Smooth muscle cell (in vitro differentiated cells): ENCODE data around the gene HMOX2. TPM values are rescaled to one million over a fixed set of nuclear protein-coding genes. Genes with fewer than 3 reads are reported as not detected.
A peak's percentile ranks its signal among the peaks of the same experiment; 100 is the strongest.

ENCODE experiments used
- DNase-seq: peaks from one replicate; lab custom pipeline; 2025; ENCODE audit not compliant: unreplicated experiment; lab: John Stamatoyannopoulos, UW
- H2AFZ ChIP-seq: fragments of 200-600 bp; sonication (generic); 2 replicates; pipeline ENCODE4 v1.6.0; 2016; ENCODE audit warnings: antibody characterized with exemption, low read depth, mild to moderate bottlenecking
- H3F3A ChIP-seq: fragments of 200-600 bp; sonication (generic); 2 replicates; pipeline ENCODE4 v1.6.0; 2017; ENCODE audit warnings: antibody characterized with exemption, low read depth
- H3K27ac ChIP-seq: fragments of 200-600 bp; sonication (generic); 2 replicates; pipeline ENCODE4 v1.5.1; 2016; ENCODE audit warnings: low read depth, mild to moderate bottlenecking
- H3K27me3 ChIP-seq: fragments of 200-600 bp; sonication (generic); 2 replicates; pipeline ENCODE4 v1.6.1; 2016; ENCODE audit warnings: low read depth, mild to moderate bottlenecking
- H3K36me3 ChIP-seq: fragments of 200-600 bp; sonication (generic); 2 replicates; pipeline ENCODE4 v1.5.1; 2016; ENCODE audit warnings: low read depth
- H3K4me1 ChIP-seq: fragments of 200-600 bp; sonication (generic); 2 replicates; pipeline ENCODE4 v1.5.1; 2016; ENCODE audit warnings: low read depth
- H3K4me2 ChIP-seq: fragments of 200-600 bp; sonication (generic); 2 replicates; pipeline ENCODE4 v1.6.0; 2016; ENCODE audit warnings: mild to moderate bottlenecking
- H3K4me3 ChIP-seq: fragments of 200-600 bp; sonication (generic); 2 replicates; pipeline ENCODE4 v1.5.1; 2016; ENCODE audit warnings: mild to moderate bottlenecking
- H3K79me2 ChIP-seq: fragments of 200-600 bp; sonication (generic); 2 replicates; pipeline ENCODE4 v1.6.0; 2016; ENCODE audit warnings: low read depth, mild to moderate bottlenecking
- H3K9ac ChIP-seq: fragments of 200-600 bp; sonication (generic); 2 replicates; pipeline ENCODE4 v1.6.0; 2016; ENCODE audit warnings: low read depth
- H3K9me3 ChIP-seq: fragments of 200-600 bp; sonication (generic); replicated peaks from 2 replicates; pipeline ENCODE4 v1.5.1; 2016; ENCODE audit warnings: low read depth
- H4K20me1 ChIP-seq: fragments of 200-600 bp; sonication (generic); 2 replicates; pipeline ENCODE4 v1.6.0; 2016; ENCODE audit warnings: low read depth
- CTCF ChIP-seq: fragments of 200-600 bp; sonication (generic); IDR thresholded peaks from 2 replicates; pipeline ENCODE4 v1.5.1; 2017; ENCODE audit warnings: borderline replicate concordance, mild to moderate bottlenecking, antibody characterized with exemption; ENCODE audit not compliant: insufficient read depth, poor library complexity, severe bottlenecking
- WGBS: methylation state at CpG from one replicate; pipeline ENCODE4 v1.1.7; 2016; ENCODE audit warnings: low lambda C conversion rate; 5-methylcytosine and 5-hydroxymethylcytosine counted together
- polyA plus RNA-seq: library from polyadenylated mRNA; unstranded; fragments of >200 nt; fragmentation: Nextera tagmentation; extraction: Ambion mirVana; gene quantifications from 2 replicates; pipeline ENCODE4 v1.2.1, GENCODE V29; 2016
- total RNA-seq: library from RNA; depleted of rRNA; stranded (reverse); fragments of >200 nt; gene quantifications from 2 replicates; pipeline ENCODE4 v1.2.3, GENCODE V29; 2014

The HMOX2 gene
- total and polyA plus RNA-seq, 2 experiments from 2014 or later, result 35.3 to 54.2 TPM

GRCh38 chr16:4491898-4492297, 15.7 kb downstream of the HMOX2 start:
- WGBS, result 100% methylated on average over 4 of the region's 4 CpGs
- H3K4me3 ChIP-seq, result no peak overlapping the region
- H3K27me3 ChIP-seq, result no peaks in the 10 kb centered on the region
- H3K4me1 ChIP-seq, result no peaks in the 10 kb centered on the region
- DNase-seq, result no peak
- H2AFZ ChIP-seq, result no peak overlapping the region
- peaks cover 85% of the 10 kb centered on the region for H4K20me1 ChIP-seq
- no peak overlapping the region for H3K4me2 ChIP-seq
- no peaks in the 10 kb centered on the region for H3K9me3 ChIP-seq
- H3F3A ChIP-seq, result peaks cover 23% of the 10 kb centered on the region
- H3K27ac ChIP-seq, result no peak overlapping the region
- H3K9ac ChIP-seq, result no peak overlapping the region
- no peak for TF ChIP-seq CTCF
- no peaks in the 10 kb centered on the region for H3K36me3 ChIP-seq
- H3K79me2 ChIP-seq, result peaks cover 27% of the 10 kb centered on the region

GRCh38 chr16:4494746-4495490, 18.7 kb downstream of the HMOX2 start:
- Histone ChIP-seq H3K27ac (peak overlapping the region; percentile 63), H3K4me2 (peak overlapping the region; percentile 48), H3K79me2 (peaks cover 30% of the 10 kb centered on the region), H3F3A (peaks cover 17% of the 10 kb centered on the region), H3K4me1 (no peaks in the 10 kb centered on the region), H2AFZ (no peak overlapping the region), H3K4me3 (no peak overlapping the region), H4K20me1 (peaks cover 95% of the 10 kb centered on the region), H3K36me3 (no peaks in the 10 kb centered on the region), H3K27me3 (no peaks in the 10 kb centered on the region), H3K9me3 (no peaks in the 10 kb centered on the region), H3K9ac (no peak overlapping the region)
- 62% methylated on average over 6 of the region's 6 CpGs for WGBS
- no peak for DNase-seq
- no peak for TF ChIP-seq CTCF

GRCh38 chr16:4495766-4496165, 19.6 kb downstream of the HMOX2 start:
- Histone ChIP-seq H3K9ac (no peak overlapping the region), H3K79me2 (peaks cover 27% of the 10 kb centered on the region), H3K4me3 (no peak overlapping the region), H3K36me3 (no peaks in the 10 kb centered on the region), H3K9me3 (no peaks in the 10 kb centered on the region), H3K27me3 (no peaks in the 10 kb centered on the region), H3K4me2 (peak overlapping the region; percentile 48), H2AFZ (no peak overlapping the region), H3F3A (peaks cover 17% of the 10 kb centered on the region), H3K4me1 (peaks cover 4% of the 10 kb centered on the region), H4K20me1 (peaks cover 95% of the 10 kb centered on the region), H3K27ac (peak overlapping the region; percentile 63)
- 93% methylated on average over 2 of the region's 2 CpGs for WGBS
- TF ChIP-seq CTCF, result no peak
- DNase-seq, result no peak

GRCh38 chr16:4496305-4496704, 20.1 kb downstream of the HMOX2 start:
- 38% methylated on average over 4 of the region's 4 CpGs for WGBS
- H3K36me3 ChIP-seq, result no peaks in the 10 kb centered on the region
- no peak overlapping the region for H3K9ac ChIP-seq
- H2AFZ ChIP-seq, result no peak overlapping the region
- H3K27me3 ChIP-seq, result no peaks in the 10 kb centered on the region
- H3K4me2 ChIP-seq, result no peak overlapping the region
- no peak overlapping the region for H3K4me3 ChIP-seq
- peaks cover 17% of the 10 kb centered on the region for H3F3A ChIP-seq
- H4K20me1 ChIP-seq, result peaks cover 95% of the 10 kb centered on the region
- no peaks in the 10 kb centered on the region for H3K9me3 ChIP-seq
- peaks cover 25% of the 10 kb centered on the region for H3K79me2 ChIP-seq
- no peak for DNase-seq
- peaks cover 9% of the 10 kb centered on the region for H3K4me1 ChIP-seq
- no peak for TF ChIP-seq CTCF
- H3K27ac ChIP-seq, result peak overlapping the region; percentile 63
